Keratinocyte (primary cell): Measurements from ENCODE around the gene ADARB2. TPM values are rescaled to one million over a fixed set of nuclear protein-coding genes. Genes with fewer than 3 reads are reported as not detected.
"Not testable (repeated sequence)": the region's sequence is repeated elsewhere in the genome, so short reads cannot be mapped to it uniquely, and the experiment has no call there.

Source experiments
- DNase-seq: peaks from one replicate; pipeline ENCODE4 v3.0.0-alpha.2; 2011; ENCODE audit warnings: low read depth, missing footprints, low spot score
- FAIRE-seq: peaks from 2 replicates; lab custom pipeline; 2011; peaks lifted over from hg19 to GRCh38; lab: Jason Lieb, UNC
- H2AFZ ChIP-seq: 2 replicates; pipeline ENCODE4 v1.6.0; 2012; ENCODE audit warnings: low read length, control low read depth, inconsistent platforms; ENCODE audit not compliant: control insufficient read depth
- H3K27ac ChIP-seq: 2 replicates; pipeline ENCODE4 v1.5.1; 2011; ENCODE audit warnings: low read length; ENCODE audit not compliant: control insufficient read depth, insufficient read depth
- H3K27me3 ChIP-seq: 3 replicates; pipeline ENCODE4 v1.6.0; 2011; ENCODE audit warnings: low read length; ENCODE audit not compliant: control insufficient read depth, insufficient read depth; ENCODE audit errors: extremely low read depth
- H3K36me3 ChIP-seq, 2 experiments: 2 replicates in 1 of 2; 3 replicates in 1 of 2; pipeline ENCODE4 v1.5.1; 2011; ENCODE audit warnings: low read length in 2 of 2, mild to moderate bottlenecking in 1 of 2; ENCODE audit not compliant: control insufficient read depth in 2 of 2, insufficient read depth in 2 of 2; ENCODE audit errors: extremely low read depth in 1 of 2
- H3K4me1 ChIP-seq: 3 replicates; pipeline ENCODE4 v1.5.1; 2011; ENCODE audit warnings: low read length; ENCODE audit not compliant: control insufficient read depth, insufficient read depth; ENCODE audit errors: extremely low read depth
- H3K4me2 ChIP-seq: 3 replicates; pipeline ENCODE4 v1.6.0; 2011; ENCODE audit warnings: low read depth, low read length; ENCODE audit not compliant: control insufficient read depth, insufficient read depth; ENCODE audit errors: extremely low read depth
- H3K4me3 ChIP-seq, 3 experiments: fragments of 200-600 bp in 1 of 3; sonication (generic) in 1 of 3; 2 replicates in 2 of 3; 3 replicates in 1 of 3; pipeline ENCODE4 v1.5.1; 2011 to 2016; ENCODE audit warnings: low read length in 3 of 3, mild to moderate bottlenecking in 3 of 3, control low read depth in 2 of 3, inconsistent platforms in 1 of 3, low read depth in 1 of 3, mixed read lengths in 1 of 3, mixed run types in 1 of 3, moderate library complexity in 1 of 3; ENCODE audit not compliant: control insufficient read depth in 2 of 3, insufficient read depth in 2 of 3; ENCODE audit errors: extremely low read depth in 1 of 3
- H3K79me2 ChIP-seq: 2 replicates; pipeline ENCODE4 v1.6.0; 2012; ENCODE audit warnings: low read length; ENCODE audit not compliant: control insufficient read depth, insufficient read depth
- H3K9ac ChIP-seq: 3 replicates; pipeline ENCODE4 v1.6.0; 2011; ENCODE audit warnings: low read length; ENCODE audit not compliant: control insufficient read depth, insufficient read depth; ENCODE audit errors: extremely low read depth
- H3K9me1 ChIP-seq: 3 replicates; pipeline ENCODE4 v1.6.0; 2011; ENCODE audit warnings: low read length; ENCODE audit not compliant: control insufficient read depth, insufficient read depth; ENCODE audit errors: extremely low read depth
- H3K9me3 ChIP-seq: 2 replicates; pipeline ENCODE4 v1.5.1; 2012; ENCODE audit warnings: low read depth, low read length; ENCODE audit not compliant: control insufficient read depth
- H4K20me1 ChIP-seq: 3 replicates; pipeline ENCODE4 v1.6.0; 2011; ENCODE audit warnings: low read length; ENCODE audit not compliant: control insufficient read depth, insufficient read depth; ENCODE audit errors: extremely low read depth
- EZH2 ChIP-seq: IDR thresholded peaks from one replicate; pipeline ENCODE4 v1.6.1; 2012; ENCODE audit warnings: inconsistent platforms, mild to moderate bottlenecking, low read length, moderate library complexity
- dilution Hi-C: fragments of 300-500 bp; cut with MboI; formaldehyde crosslinking; loops from one replicate; pipeline ENCODE4 v1.7.0; 2020; ENCODE audit warnings: low sequenced_read_pairs; ENCODE audit not compliant: extremely low pct_ligation_motif_present
- polyA plus RNA-seq, 5 experiments: library from polyadenylated mRNA; depleted of rRNA in 3 of 5; stranded (reverse) in 3 of 5; stranded (forward) in 1 of 5; unstranded in 1 of 5; fragments of >200 nt; gene quantifications; 1 replicate in 1 of 5; 2 replicates in 3 of 5; 3 replicates in 1 of 5; pipeline versions ENCODE4 v1.2.1 to v1.2.3, GENCODE V29; 2011 to 2012; ENCODE audit warnings: missing spikeins in 2 of 5, low read depth in 1 of 5, low replicate concordance in 1 of 5
- TF ChIP-seq, protein P1 (sequence below), 3 experiments: IDR thresholded peaks in 1 of 3; conservative IDR thresholded peaks in 1 of 3; optimal IDR thresholded peaks in 1 of 3; 2 replicates in 2 of 3; 3 replicates in 1 of 3; pipeline versions ENCODE3 to v1.5.1; 2011; ENCODE audit warnings: low read length in 3 of 3, mild to moderate bottlenecking in 3 of 3, moderate library complexity in 2 of 3, control low read depth in 1 of 3, inconsistent platforms in 1 of 3; ENCODE audit not compliant: insufficient read depth in 2 of 3; ENCODE audit errors: extremely low read depth in 1 of 3

The ADARB2 gene
- polyA plus RNA-seq, 1 donor (not counting 4 experiments of a cell fraction or from before 2014, with no cell fraction given), result not detected

DNA sequence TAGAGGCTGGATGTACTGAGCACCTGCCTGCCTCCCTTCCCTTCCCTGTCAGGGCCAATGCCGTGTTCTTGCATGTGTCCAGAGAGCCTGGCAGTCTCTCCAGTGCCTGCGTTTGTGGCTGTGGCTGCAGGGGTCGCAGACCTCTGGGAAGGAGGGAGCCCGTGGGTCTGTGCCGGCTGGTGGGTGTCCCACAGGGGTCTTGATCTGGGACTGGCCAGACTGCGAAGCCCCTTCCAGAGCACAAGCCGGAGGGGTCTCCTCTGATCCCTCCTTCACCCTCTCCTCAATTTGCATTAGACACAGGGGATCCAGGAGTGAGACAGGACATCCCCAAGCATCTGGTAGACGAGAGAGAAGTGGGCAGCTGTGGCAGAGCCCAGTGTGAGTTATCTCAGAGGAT is 199.2 kb downstream of the ADARB2 start:
- dilution Hi-C loops, result no loop called here
- Histone ChIP-seq H4K20me1 (no peaks in the 10 kb centered on the region), H3K9ac (no peak overlapping the region), H3K36me3 (no peaks in the 10 kb centered on the region), H3K27ac (no peak overlapping the region), H3K9me3 (peaks cover 4% of the 10 kb centered on the region), H3K4me2 (no peak overlapping the region), H3K79me2 (no peaks in the 10 kb centered on the region), H3K4me3 (no peak overlapping the region), H3K9me1 (no peaks in the 10 kb centered on the region), H3K4me1 (no peaks in the 10 kb centered on the region), H2AFZ (no peak overlapping the region), H3K27me3 (no peaks in the 10 kb centered on the region)
- FAIRE-seq, result no peak
- TF ChIP-seq EZH2, result no peak
- TF ChIP-seq, protein P1, sequence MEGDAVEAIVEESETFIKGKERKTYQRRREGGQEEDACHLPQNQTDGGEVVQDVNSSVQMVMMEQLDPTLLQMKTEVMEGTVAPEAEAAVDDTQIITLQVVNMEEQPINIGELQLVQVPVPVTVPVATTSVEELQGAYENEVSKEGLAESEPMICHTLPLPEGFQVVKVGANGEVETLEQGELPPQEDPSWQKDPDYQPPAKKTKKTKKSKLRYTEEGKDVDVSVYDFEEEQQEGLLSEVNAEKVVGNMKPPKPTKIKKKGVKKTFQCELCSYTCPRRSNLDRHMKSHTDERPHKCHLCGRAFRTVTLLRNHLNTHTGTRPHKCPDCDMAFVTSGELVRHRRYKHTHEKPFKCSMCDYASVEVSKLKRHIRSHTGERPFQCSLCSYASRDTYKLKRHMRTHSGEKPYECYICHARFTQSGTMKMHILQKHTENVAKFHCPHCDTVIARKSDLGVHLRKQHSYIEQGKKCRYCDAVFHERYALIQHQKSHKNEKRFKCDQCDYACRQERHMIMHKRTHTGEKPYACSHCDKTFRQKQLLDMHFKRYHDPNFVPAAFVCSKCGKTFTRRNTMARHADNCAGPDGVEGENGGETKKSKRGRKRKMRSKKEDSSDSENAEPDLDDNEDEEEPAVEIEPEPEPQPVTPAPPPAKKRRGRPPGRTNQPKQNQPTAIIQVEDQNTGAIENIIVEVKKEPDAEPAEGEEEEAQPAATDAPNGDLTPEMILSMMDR (optimal IDR thresholded peaks at IDR 0.05 in 1 of 3, IDR thresholded peaks at IDR 0.05 in 1 of 3, conservative IDR thresholded peaks at IDR 0.05 in 1 of 3; ENCODE audit: extremely low read depth in 1 of 3, insufficient read depth in 2 of 3, low read length in 3 of 3), result no peak
- DNase-seq, result no peak

DNA sequence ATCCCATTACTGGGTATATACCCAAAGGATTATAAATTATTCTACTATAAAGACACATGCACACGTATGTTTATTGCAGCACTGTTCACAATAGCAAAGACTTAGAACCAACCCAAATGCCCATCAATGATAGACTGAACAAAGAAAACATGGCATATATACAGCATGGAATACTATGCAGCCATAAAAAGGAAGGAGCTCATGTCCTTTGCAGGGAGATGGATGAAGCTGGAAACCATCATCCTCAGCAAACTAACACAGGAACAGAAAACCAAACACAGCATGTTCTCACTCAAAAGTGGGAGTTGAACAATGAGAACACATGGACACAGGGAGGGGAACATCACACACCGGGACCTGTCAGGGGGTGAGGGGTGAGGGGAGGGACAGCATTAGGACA is 199.9 kb downstream of the ADARB2 start:
- dilution Hi-C loops, result not testable (repeated sequence)

DNA sequence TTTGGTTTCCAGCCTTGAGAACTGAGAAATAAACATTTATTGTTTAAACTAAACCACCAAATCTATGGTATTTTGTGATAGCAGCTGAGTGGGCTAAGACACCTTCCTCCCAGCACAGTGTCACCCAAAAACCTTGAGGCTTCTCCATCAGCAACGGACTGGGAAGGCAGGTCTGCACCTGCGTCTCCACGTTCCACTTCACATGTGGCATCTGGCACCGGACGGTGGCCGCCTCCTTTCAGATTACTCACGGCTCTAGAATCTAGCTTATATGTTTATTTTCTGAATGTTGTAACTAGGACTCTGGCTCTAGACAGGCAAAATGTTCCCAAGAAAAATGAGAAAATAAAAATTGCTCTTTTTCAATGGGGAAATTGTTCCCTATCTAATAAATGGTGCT is 201.0 kb downstream of the ADARB2 start:
- DNase-seq (no peak), FAIRE-seq (no peak)
- Histone ChIP-seq H3K9me1 (no peaks in the 10 kb centered on the region), H4K20me1 (no peaks in the 10 kb centered on the region), H3K79me2 (no peaks in the 10 kb centered on the region), H3K27ac (no peak overlapping the region), H3K9ac (no peak overlapping the region), H3K4me2 (no peak overlapping the region), H2AFZ (no peak overlapping the region), H3K4me1 (no peaks in the 10 kb centered on the region), H3K9me3 (peaks cover 4% of the 10 kb centered on the region), H3K36me3 (no peaks in the 10 kb centered on the region), H3K4me3 (no peak overlapping the region), H3K27me3 (no peaks in the 10 kb centered on the region)
- dilution Hi-C loops, result no loop called here
- TF ChIP-seq, protein P1 (optimal IDR thresholded peaks at IDR 0.05 in 1 of 3, IDR thresholded peaks at IDR 0.05 in 1 of 3, conservative IDR thresholded peaks at IDR 0.05 in 1 of 3; ENCODE audit: extremely low read depth in 1 of 3, insufficient read depth in 2 of 3, low read length in 3 of 3), result no peak

More for the DNA sequence above, 199.9 kb downstream of the ADARB2 start:
- not testable (repeated sequence) for FAIRE-seq, H3K27ac ChIP-seq, H3K27me3 ChIP-seq, H3K9me1 ChIP-seq, H3K79me2 ChIP-seq, H4K20me1 ChIP-seq, H3K9me3 ChIP-seq, H3K4me3 ChIP-seq, H2AFZ ChIP-seq, H3K4me2 ChIP-seq, H3K36me3 ChIP-seq, H3K4me1 ChIP-seq, DNase-seq, H3K9ac ChIP-seq
